Stimulated activated CD4-positive, alpha-beta T cell treated with anti-CD3 and anti-CD28 coated beads, Interleukin-12 subunit alpha, Interleukin-12 subunit beta, amount 100 ng/mL, for 4 hours (primary cell): ENCODE results near the gene PCDHGA6.

Experiments used
- DNase-seq: peaks from one replicate; pipeline ENCODE4 v3.0.0-alpha.2; 2020

PCDHGA6 gene

DNA sequence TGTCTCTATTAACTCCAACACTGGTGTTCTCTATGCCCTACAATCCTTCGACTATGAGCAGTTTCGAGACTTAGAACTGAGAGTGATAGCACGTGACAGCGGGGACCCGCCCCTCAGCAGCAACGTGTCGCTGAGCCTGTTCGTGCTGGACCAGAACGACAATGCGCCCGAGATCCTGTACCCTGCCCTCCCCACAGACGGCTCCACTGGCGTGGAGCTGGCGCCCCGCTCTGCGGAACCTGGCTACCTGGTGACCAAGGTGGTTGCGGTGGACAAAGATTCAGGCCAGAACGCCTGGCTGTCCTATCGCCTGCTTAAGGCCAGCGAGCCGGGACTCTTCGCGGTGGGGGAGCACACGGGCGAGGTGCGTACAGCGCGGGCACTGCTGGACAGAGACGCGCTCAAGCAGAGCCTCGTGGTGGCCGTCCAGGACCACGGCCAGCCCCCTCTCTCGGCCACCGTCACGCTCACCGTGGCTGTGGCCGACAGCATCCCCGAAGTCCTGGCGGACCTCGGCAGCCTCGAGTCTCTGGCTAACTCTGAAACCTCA is 49.1 kb downstream of the PCDHGA6 start:
- no peak for DNase-seq

DNA sequence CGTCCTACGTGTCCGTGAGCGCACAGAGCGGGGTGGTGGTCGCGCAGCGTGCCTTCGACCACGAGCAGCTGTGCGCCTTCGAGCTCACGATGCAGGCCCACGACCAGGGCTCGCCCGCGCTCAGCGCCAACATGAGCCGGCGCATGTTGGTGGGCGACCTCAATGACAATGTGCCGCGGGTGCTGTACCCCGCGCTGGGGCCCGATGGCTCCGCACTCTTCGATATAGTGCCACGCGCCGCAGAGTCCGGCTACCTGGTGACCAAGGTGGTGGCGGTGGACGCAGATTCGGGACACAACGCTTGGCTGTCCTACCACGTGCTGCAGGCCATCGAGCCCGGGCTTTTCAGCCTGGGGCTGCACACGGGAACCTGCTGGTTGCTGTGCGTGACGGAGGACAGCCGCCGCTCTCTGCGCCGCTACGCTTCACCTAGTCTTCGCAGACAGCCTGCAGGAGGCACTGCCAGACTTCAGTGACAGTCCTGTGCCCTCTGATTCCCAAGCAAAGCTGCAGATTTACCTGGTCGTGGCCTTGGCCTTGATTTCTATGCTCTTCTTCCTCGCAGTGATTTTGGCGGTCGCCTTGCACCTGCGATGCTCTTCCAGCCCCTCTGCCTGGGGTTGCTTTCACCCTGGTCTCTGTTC is 54.2 kb downstream of the PCDHGA6 start:
- DNase-seq = no peak
